Measurements from ENCODE around the gene F13A1.

The F13A1 gene

DNA sequence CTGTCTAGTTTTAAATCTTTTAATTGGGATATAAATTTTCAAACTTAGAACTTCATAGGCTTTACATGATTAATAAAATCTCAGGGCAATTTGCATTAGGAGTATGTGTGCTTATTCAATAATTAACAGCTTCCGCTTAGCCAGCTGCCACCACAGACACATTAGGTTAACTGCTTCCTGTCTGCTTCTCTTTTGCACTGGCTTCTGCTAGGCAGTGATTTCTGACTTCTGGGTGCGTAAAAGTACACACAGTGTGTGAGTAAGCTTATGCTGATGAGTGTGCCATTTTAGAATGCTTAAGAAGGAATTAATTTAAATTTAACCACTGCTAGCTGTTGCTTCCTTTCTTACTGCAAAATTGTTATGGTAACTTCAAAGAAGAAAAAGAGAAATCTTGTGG is 73.9 kb downstream of the F13A1 start:
- no peak overlapping the region for H3K27ac ChIP-seq (replicated peaks)
- no peak overlapping the region for H3K4me3 ChIP-seq (replicated peaks; ENCODE audit: insufficient read depth, low read length)
- TF ChIP-seq, protein P1, sequence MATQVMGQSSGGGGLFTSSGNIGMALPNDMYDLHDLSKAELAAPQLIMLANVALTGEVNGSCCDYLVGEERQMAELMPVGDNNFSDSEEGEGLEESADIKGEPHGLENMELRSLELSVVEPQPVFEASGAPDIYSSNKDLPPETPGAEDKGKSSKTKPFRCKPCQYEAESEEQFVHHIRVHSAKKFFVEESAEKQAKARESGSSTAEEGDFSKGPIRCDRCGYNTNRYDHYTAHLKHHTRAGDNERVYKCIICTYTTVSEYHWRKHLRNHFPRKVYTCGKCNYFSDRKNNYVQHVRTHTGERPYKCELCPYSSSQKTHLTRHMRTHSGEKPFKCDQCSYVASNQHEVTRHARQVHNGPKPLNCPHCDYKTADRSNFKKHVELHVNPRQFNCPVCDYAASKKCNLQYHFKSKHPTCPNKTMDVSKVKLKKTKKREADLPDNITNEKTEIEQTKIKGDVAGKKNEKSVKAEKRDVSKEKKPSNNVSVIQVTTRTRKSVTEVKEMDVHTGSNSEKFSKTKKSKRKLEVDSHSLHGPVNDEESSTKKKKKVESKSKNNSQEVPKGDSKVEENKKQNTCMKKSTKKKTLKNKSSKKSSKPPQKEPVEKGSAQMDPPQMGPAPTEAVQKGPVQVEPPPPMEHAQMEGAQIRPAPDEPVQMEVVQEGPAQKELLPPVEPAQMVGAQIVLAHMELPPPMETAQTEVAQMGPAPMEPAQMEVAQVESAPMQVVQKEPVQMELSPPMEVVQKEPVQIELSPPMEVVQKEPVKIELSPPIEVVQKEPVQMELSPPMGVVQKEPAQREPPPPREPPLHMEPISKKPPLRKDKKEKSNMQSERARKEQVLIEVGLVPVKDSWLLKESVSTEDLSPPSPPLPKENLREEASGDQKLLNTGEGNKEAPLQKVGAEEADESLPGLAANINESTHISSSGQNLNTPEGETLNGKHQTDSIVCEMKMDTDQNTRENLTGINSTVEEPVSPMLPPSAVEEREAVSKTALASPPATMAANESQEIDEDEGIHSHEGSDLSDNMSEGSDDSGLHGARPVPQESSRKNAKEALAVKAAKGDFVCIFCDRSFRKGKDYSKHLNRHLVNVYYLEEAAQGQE (IDR thresholded peaks at IDR 0.05; ENCODE audit: insufficient replicate concordance, low read depth): no peak
- TF ChIP-seq SPI1 (IDR thresholded peaks at IDR 0.05; ENCODE audit: borderline replicate concordance, low read depth): no peak
- no peak for TF ChIP-seq POLR2AphosphoS5 (IDR thresholded peaks at IDR 0.05; ENCODE audit: low read depth)
- TF ChIP-seq, protein P2, sequence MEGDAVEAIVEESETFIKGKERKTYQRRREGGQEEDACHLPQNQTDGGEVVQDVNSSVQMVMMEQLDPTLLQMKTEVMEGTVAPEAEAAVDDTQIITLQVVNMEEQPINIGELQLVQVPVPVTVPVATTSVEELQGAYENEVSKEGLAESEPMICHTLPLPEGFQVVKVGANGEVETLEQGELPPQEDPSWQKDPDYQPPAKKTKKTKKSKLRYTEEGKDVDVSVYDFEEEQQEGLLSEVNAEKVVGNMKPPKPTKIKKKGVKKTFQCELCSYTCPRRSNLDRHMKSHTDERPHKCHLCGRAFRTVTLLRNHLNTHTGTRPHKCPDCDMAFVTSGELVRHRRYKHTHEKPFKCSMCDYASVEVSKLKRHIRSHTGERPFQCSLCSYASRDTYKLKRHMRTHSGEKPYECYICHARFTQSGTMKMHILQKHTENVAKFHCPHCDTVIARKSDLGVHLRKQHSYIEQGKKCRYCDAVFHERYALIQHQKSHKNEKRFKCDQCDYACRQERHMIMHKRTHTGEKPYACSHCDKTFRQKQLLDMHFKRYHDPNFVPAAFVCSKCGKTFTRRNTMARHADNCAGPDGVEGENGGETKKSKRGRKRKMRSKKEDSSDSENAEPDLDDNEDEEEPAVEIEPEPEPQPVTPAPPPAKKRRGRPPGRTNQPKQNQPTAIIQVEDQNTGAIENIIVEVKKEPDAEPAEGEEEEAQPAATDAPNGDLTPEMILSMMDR (IDR thresholded peaks at IDR 0.05; ENCODE audit: insufficient read depth, low read length): no peak
- TF ChIP-seq GABPA (IDR thresholded peaks at IDR 0.05; ENCODE audit: low read depth): no peak
- H3K27me3 ChIP-seq (ENCODE audit: insufficient read depth, poor library complexity, severe bottlenecking): no peaks in the 10 kb centered on the region
- peak in 1 of 2 experiments; percentile 21 for DNase-seq (ENCODE audit: low read depth in 1 of 2, low spot score in 1 of 2)

DNA sequence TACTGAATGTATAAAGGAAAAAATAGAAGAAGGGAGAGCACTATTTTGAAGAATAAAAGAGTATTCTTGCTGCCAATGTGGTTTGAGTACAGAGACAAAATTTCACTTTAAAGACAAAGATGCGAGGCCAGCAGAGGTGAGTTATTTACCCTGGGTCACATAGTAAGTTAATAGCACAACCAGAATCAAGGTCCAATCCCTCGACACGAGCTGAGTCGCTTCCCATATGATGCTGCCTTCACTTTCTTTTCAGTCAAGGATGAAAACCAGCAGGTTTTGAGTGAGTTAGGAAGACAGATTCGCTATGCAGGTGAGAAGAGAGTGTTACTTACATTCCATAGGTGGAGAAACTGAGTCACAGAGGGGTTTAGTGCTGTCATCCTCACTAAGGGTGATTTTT is 75.8 kb downstream of the F13A1 start:
- DNase-seq (ENCODE audit: low read depth in 1 of 2, low spot score in 1 of 2): no peak
- no peak overlapping the region for H3K4me3 ChIP-seq (replicated peaks; ENCODE audit: insufficient read depth, low read length)
- no peaks in the 10 kb centered on the region for H3K27me3 ChIP-seq (ENCODE audit: insufficient read depth, poor library complexity, severe bottlenecking)
- TF ChIP-seq SPI1 (IDR thresholded peaks at IDR 0.05; ENCODE audit: borderline replicate concordance, low read depth) (no peak), GABPA (IDR thresholded peaks at IDR 0.05; ENCODE audit: low read depth) (no peak), POLR2AphosphoS5 (IDR thresholded peaks at IDR 0.05; ENCODE audit: low read depth) (no peak)
- TF ChIP-seq, protein P2 (IDR thresholded peaks at IDR 0.05; ENCODE audit: insufficient read depth, low read length): no peak
- TF ChIP-seq, protein P1 (IDR thresholded peaks at IDR 0.05; ENCODE audit: insufficient replicate concordance, low read depth): no peak
- no peak overlapping the region for H3K27ac ChIP-seq (replicated peaks)

DNA sequence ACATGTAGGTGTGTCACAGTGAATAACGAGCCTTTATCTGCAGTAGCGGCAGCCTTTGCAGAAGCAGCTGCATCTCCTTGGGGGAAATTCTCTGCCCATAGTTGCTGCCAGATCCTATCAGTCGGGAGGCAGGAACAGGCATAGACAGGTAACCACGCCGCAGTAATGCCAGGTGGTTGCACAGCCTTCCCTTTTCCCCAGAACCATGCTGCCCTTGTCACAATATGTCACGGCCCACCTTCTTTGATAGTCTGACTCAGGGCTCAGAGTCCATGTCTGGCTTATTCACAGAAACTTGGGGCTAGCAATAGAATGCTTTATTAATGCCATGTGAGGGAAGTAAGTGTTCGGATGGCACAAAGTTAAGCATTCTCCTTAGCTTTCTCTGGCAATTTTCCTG is 76.6 kb downstream of the F13A1 start:
- TF ChIP-seq, protein P1 (IDR thresholded peaks at IDR 0.05; ENCODE audit: insufficient replicate concordance, low read depth): no peak
- TF ChIP-seq GABPA (IDR thresholded peaks at IDR 0.05; ENCODE audit: low read depth) (no peak), SPI1 (IDR thresholded peaks at IDR 0.05; ENCODE audit: borderline replicate concordance, low read depth) (no peak), POLR2AphosphoS5 (IDR thresholded peaks at IDR 0.05; ENCODE audit: low read depth) (no peak)
- TF ChIP-seq, protein P2 (IDR thresholded peaks at IDR 0.05; ENCODE audit: insufficient read depth, low read length): no peak
- Histone ChIP-seq H3K27me3 (ENCODE audit: insufficient read depth, poor library complexity, severe bottlenecking) (no peaks in the 10 kb centered on the region), H3K4me3 (replicated peaks; ENCODE audit: insufficient read depth, low read length) (no peak overlapping the region), H3K27ac (replicated peaks) (no peak overlapping the region)
- DNase-seq (ENCODE audit: low read depth in 1 of 2, low spot score in 1 of 2): no peak
